Activated CD4-positive, alpha-beta memory T cell treated with anti-CD3 and anti-CD28 coated beads, Interleukin-2, amount 10 ng/mL, durations not matched to agents 7 days and 5 days (primary cell): ENCODE data around the gene HLX. TPM values are rescaled to one million over a fixed set of nuclear protein-coding genes. Genes with fewer than 3 reads are reported as not detected.

Experiments
- CTCF ChIA-PET: fragments of 350-600 bp; sonication (Branson Sonifier 250); formaldehyde crosslinking; loops from one replicate; lab custom pipeline; 2021; ENCODE audit warnings: antibody characterized with exemption, inconsistent platforms; lab: Charles Lee
- POLR2A ChIA-PET: fragments of 350-600 bp; sonication (Branson Sonifier 250); formaldehyde crosslinking; loops from one replicate; lab custom pipeline; 2021; ENCODE audit warnings: antibody characterized with exemption; lab: Charles Lee
- DNase-seq: peaks from one replicate; pipeline ENCODE4 v3.0.0-alpha.2; 2020
- H3K27ac Mint-ChIP-seq: one replicate; pipeline ENCODE4 v1.8.0; 2021; ENCODE audit warnings: mild to moderate bottlenecking, mixed read lengths
- H3K27me3 Mint-ChIP-seq: one replicate; pipeline ENCODE4 v1.8.0; 2021; ENCODE audit warnings: mixed read lengths
- H3K36me3 Mint-ChIP-seq: one replicate; pipeline ENCODE4 v1.8.0; 2021; ENCODE audit warnings: low read depth, mixed read lengths
- H3K4me1 Mint-ChIP-seq: one replicate; pipeline ENCODE4 v1.8.0; 2021; ENCODE audit warnings: mixed read lengths
- H3K4me3 Mint-ChIP-seq: one replicate; pipeline ENCODE4 v1.8.0; 2021; ENCODE audit warnings: mild to moderate bottlenecking, mixed read lengths
- H3K9me3 Mint-ChIP-seq: one replicate; pipeline ENCODE4 v1.8.0; 2021; ENCODE audit warnings: mixed read lengths
- total RNA-seq, 2 experiments: library from RNA; stranded (reverse); gene quantifications; one replicate each; pipeline ENCODE4 v1.2.3, GENCODE V29; 2021

The HLX gene
- total RNA-seq, 2 experiments from 2014 or later, result 0.20 to 0.33 TPM

DNA sequence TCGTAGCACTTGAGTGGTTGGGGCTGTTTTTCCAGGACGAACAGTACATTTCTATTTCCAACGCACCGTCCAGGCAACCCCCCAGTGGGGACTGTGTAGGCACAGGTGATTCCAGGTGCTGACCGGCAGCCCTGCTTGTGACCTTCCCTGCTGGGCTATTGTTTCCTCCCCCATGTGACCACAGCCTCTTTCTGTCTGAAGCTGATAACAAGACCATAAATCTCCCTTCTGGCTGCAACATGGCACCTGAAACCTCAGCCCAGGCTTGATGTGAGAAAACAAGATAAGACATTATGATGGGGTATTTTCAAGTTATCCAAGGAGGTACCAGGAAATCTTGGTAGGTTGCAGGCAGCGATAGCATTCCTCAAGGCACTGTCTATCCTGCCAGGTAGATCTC, 48.2 kb downstream of the HLX start:
- DNase-seq, result no peak
- CTCF ChIA-PET, result no interaction called here

DNA sequence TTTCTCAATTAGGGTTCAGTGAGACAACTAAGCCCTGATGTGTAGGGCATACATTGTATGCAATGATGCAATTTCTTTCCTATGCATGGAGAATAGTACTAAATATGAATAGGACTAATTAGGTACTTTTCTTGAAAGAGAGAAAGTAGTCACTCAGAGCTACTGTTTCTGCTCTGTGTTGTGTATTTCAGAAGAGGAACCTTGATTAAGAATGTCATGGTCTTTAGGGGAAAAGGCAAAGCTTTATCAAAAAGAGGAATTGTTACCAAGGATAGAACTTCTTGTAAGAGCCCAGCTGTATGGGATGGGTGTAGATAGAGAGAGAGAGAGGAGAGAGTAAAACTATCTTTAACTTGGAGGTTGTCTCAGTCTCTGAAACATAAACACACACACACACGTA, 49.1 kb downstream of the HLX start:
- H3K9me3 Mint-ChIP-seq, result no peaks in the 10 kb centered on the region
- no peaks in the 10 kb centered on the region for H3K4me1 Mint-ChIP-seq
- CTCF ChIA-PET, result no interaction called here
- POLR2A ChIA-PET, result no interaction called here
- no peaks in the 10 kb centered on the region for H3K27me3 Mint-ChIP-seq
- no peaks in the 10 kb centered on the region for H3K36me3 Mint-ChIP-seq
- no peak overlapping the region for H3K4me3 Mint-ChIP-seq
- no peak overlapping the region for H3K27ac Mint-ChIP-seq
- no peak for DNase-seq

More for the DNA sequence above, 48.2 kb downstream of the HLX start:
- Mint-ChIP-seq H3K27ac (no peak overlapping the region), H3K4me3 (no peak overlapping the region), H3K9me3 (no peaks in the 10 kb centered on the region), H3K4me1 (no peaks in the 10 kb centered on the region), H3K27me3 (no peaks in the 10 kb centered on the region), H3K36me3 (no peaks in the 10 kb centered on the region)
- POLR2A ChIA-PET, result no interaction called here

DNA sequence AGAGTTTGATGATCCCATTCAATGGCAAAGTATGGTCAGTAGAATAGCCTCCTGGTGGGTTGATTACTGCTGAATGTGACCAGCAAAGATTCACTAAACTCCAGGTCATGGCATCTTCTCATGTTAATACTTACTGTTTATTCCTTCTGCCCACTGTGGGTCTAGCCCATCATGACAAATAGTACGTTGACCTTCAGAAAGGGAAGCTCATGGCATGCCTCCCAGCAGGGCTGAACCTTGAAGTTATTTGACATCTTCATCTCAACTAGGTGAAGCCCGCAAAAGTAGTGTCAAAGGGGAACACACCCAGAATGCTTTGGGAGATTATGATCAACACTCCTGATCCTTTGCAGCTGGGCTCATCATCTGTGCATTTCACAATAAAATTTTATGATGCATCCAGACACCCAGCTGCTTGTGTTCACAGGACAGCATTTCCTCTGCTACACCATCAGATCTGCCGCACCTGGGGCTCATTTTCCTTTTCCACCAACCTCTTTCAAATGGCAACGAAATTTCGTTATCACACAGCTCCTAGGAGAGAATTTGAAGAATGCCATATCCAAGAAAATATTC, 49.6 kb downstream of the HLX start:
- Mint-ChIP-seq H3K27ac (no peak overlapping the region), H3K36me3 (no peaks in the 10 kb centered on the region), H3K4me1 (no peaks in the 10 kb centered on the region), H3K9me3 (no peaks in the 10 kb centered on the region), H3K27me3 (no peaks in the 10 kb centered on the region), H3K4me3 (no peak overlapping the region)
- ChIA-PET POLR2A (no interaction called here), CTCF (no interaction called here)
- DNase-seq, result no peak

DNA sequence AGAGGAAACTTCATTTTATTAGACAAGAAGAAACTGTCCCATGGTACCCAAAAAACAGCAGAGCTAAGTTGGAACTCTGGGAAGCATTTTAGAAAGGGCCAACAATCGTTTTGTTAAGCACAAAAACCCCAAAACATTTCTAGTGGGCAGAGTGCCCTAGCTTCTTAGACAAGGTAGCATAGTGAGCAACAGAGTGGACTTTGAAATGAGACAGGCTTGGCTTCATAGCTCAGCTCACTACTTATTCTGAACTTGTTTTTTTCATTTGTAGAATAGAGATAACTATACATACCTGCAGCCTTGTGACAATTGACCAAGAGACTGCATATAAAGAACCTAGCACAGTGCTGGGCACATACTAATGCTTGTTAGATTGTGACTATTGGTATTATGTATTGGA, 50.1 kb downstream of the HLX start:
- Mint-ChIP-seq H3K27me3 (no peaks in the 10 kb centered on the region), H3K27ac (no peak overlapping the region), H3K4me1 (no peaks in the 10 kb centered on the region), H3K36me3 (no peaks in the 10 kb centered on the region), H3K9me3 (no peaks in the 10 kb centered on the region), H3K4me3 (no peak overlapping the region)
- DNase-seq, result no peak
- ChIA-PET POLR2A (no interaction called here), CTCF (no interaction called here)

Other genes starting within 250 kb of the HLX start
- gene C1orf115, start 189.1 kb upstream of the HLX start, total RNA-seq, result 1 to 10 TPM; 1.2 to 1.5 TPM
- not detected for gene MTARC2, start 131.1 kb upstream of the HLX start, total RNA-seq
- gene MTARC1, start 92.5 kb upstream of the HLX start, total RNA-seq, result not detected